ENCODE data around the gene RBM15B. TPM values are rescaled to one million over a fixed set of nuclear protein-coding genes. Genes with fewer than 3 reads are reported as not detected.

Gene RBM15B
- total RNA-seq, 3 donors from 2014 or later: 24.6 to 32.5 (median 28.7) TPM

DNA sequence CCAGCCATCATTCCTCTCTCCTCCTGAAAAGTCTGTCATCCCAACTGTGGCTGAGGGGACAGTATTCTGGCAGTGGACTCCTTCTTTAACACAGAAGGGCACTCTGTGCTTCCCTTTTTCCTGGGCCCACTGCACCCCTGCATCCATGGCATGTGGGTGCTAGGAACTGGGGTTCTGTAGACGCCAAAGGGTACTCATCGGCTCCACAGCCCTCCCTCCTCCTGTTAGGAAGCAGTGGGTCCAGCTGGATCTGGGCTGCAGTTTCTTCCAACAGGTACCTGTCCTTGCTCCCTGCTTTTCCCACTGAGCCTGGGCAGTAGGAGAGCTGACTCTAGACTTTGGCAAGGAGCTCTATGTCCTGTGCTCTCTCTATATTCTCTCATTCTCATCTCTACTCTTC, 12.4 kb upstream of the RBM15B start:
- intact Hi-C loops (cut with DNase I; ENCODE audit: low total_unique reads): no loop called here
- Histone ChIP-seq H3K27me3 (no peaks in the 10 kb centered on the region), H3K27ac (no peak overlapping the region), H3K4me3 (no peak overlapping the region), H3K36me3 (no peaks in the 10 kb centered on the region), H3K4me1 (peaks cover 0 to 5% of the 10 kb centered on the region in 2 donors), H3K9me3 (no peaks in the 10 kb centered on the region)
- no peak for DNase-seq (ENCODE audit: low spot score in 2 of 2)
- TF ChIP-seq, protein P1, sequence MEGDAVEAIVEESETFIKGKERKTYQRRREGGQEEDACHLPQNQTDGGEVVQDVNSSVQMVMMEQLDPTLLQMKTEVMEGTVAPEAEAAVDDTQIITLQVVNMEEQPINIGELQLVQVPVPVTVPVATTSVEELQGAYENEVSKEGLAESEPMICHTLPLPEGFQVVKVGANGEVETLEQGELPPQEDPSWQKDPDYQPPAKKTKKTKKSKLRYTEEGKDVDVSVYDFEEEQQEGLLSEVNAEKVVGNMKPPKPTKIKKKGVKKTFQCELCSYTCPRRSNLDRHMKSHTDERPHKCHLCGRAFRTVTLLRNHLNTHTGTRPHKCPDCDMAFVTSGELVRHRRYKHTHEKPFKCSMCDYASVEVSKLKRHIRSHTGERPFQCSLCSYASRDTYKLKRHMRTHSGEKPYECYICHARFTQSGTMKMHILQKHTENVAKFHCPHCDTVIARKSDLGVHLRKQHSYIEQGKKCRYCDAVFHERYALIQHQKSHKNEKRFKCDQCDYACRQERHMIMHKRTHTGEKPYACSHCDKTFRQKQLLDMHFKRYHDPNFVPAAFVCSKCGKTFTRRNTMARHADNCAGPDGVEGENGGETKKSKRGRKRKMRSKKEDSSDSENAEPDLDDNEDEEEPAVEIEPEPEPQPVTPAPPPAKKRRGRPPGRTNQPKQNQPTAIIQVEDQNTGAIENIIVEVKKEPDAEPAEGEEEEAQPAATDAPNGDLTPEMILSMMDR (IDR thresholded peaks at IDR 0.05): no peak
- TF ChIP-seq POLR2AphosphoS5 (IDR thresholded peaks at IDR 0.05) (no peak), POLR2A (IDR thresholded peaks at IDR 0.05) (no peak)

DNA sequence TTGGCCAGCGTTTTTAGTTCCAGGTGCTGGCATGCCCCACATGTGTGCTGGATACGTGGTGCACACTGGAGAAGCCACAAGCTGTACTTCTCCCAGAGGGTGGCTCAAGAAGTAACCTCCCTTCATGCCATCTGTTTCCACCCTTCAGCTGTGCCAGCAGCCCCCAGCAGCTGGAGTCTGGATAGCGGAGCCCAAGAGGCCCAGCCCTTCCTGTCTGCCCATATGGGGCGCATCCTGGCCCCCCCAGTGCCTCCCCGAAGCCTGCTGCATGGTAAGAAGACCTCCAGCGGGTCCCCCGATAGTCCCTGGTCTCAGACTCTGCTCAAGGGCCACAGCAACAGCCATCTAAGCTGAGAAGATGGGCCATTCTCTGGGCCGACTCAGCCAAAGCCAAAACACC, 11.8 kb upstream of the RBM15B start:
- intact Hi-C loops (cut with DNase I; ENCODE audit: low total_unique reads): no loop called here

GRCh38 chr3:51379746-51380455, 11.2 kb upstream of the RBM15B start:
- Histone ChIP-seq H3K36me3 (no peaks in the 10 kb centered on the region), H3K4me1 (peaks cover 5 to 9% of the 10 kb centered on the region in 2 donors), H3K27me3 (no peaks in the 10 kb centered on the region), H3K9me3 (no peaks in the 10 kb centered on the region), H3K27ac (no peak overlapping the region), H3K4me3 (no peak overlapping the region)
- DNase-seq (ENCODE audit: low spot score in 2 of 2): no peak
- TF ChIP-seq POLR2A (IDR thresholded peaks at IDR 0.05): no peak
- no peak for TF ChIP-seq POLR2AphosphoS5 (IDR thresholded peaks at IDR 0.05)
- TF ChIP-seq, protein P1 (IDR thresholded peaks at IDR 0.05): no peak
- intact Hi-C loops (cut with DNase I; ENCODE audit: low total_unique reads): no loop called here

More for the DNA sequence above, 11.8 kb upstream of the RBM15B start:
- no peaks in the 10 kb centered on the region for H3K36me3 ChIP-seq
- H3K4me1 ChIP-seq: peaks cover 4 to 9% of the 10 kb centered on the region in 2 donors
- no peaks in the 10 kb centered on the region for H3K27me3 ChIP-seq
- H3K27ac ChIP-seq: no peak overlapping the region
- TF ChIP-seq POLR2A (IDR thresholded peaks at IDR 0.05): no peak
- TF ChIP-seq, protein P1 (IDR thresholded peaks at IDR 0.05): no peak
- no peak for TF ChIP-seq POLR2AphosphoS5 (IDR thresholded peaks at IDR 0.05)
- H3K9me3 ChIP-seq: no peaks in the 10 kb centered on the region
- no peak for DNase-seq (ENCODE audit: low spot score in 2 of 2)
- no peak overlapping the region for H3K4me3 ChIP-seq

DNA sequence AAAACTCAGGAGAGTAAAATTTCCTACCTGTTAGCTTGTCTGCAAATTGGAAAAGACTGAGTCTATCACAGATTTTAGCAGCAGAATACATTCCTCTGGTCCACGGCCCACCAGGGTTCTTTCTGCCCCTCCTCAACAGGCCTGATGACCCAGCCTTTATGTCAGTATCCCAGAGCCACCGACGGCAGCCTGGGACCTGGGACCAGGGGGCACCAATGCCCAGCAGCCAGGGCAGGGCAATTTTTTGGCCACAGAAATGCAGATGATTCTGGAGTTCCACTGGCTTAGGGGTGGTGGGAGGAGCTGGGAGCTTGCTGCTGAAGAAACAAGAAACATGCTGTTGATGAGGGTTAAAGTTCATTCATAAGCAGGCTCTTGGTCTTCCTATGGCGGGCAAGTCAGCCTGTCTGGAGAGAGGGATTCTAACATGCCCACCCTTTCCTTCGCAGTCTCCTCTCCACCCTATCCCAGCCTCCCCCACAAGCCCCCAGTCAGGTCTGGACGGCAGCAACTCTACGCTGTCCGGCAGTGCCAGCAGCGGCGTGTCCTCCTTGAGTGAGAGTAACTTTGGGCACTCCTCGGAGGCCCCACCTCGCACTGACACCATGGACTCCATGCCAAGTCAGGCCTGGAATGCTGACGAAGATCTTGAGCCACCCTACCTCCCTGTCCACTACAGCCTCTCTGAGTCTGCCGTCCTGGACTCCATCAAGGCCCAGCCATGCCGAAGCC, 10.3 kb upstream of the RBM15B start:
- H3K27me3 ChIP-seq: no peaks in the 10 kb centered on the region
- DNase-seq (ENCODE audit: low spot score in 2 of 2): no peak
- H3K4me3 ChIP-seq: no peak overlapping the region
- intact Hi-C loops (cut with DNase I; ENCODE audit: low total_unique reads): no loop called here
- no peaks in the 10 kb centered on the region for H3K36me3 ChIP-seq
- H3K27ac ChIP-seq: no peak overlapping the region
- no peaks in the 10 kb centered on the region for H3K9me3 ChIP-seq
- TF ChIP-seq, protein P1 (IDR thresholded peaks at IDR 0.05): no peak
- TF ChIP-seq POLR2A (IDR thresholded peaks at IDR 0.05) (no peak), POLR2AphosphoS5 (IDR thresholded peaks at IDR 0.05) (no peak)
- peaks cover 5 to 9% of the 10 kb centered on the region in 2 donors for H3K4me1 ChIP-seq

- Histone ChIP-seq H3K9me3 (no peaks in the 10 kb centered on the region), H3K36me3 (no peaks in the 10 kb centered on the region), H3K27ac (no peak overlapping the region), H3K4me1 (peaks cover 5 to 14% of the 10 kb centered on the region in 2 donors), H3K27me3 (no peaks in the 10 kb centered on the region), H3K4me3 (no peak overlapping the region)
- DNase-seq (ENCODE audit: low spot score in 2 of 2): no peak
- TF ChIP-seq POLR2AphosphoS5 (IDR thresholded peaks at IDR 0.05): no peak
- TF ChIP-seq POLR2A (IDR thresholded peaks at IDR 0.05): no peak
- TF ChIP-seq, protein P1 (IDR thresholded peaks at IDR 0.05): no peak
- intact Hi-C loops (cut with DNase I; ENCODE audit: low total_unique reads): no loop called here
These were observed 9.8 kb upstream of the RBM15B start for GRCh38 chr3:51381333-51381705.
